HepG2 (cell line): ENCODE data around the gene NLRP4. TPM values are rescaled to one million over a fixed set of nuclear protein-coding genes. Genes with fewer than 3 reads are reported as not detected.

Experiments
- ATAC-seq: fragments of 200-7000 bp; cut with Tn5 transposase; 3 replicates; pipeline ENCODE4 v1.9.1; 2020; ENCODE audit warnings: mild to moderate bottlenecking, moderate library complexity
- BruUV-seq: library from RNA; stranded (reverse); fragments of 400-500 nt; replicated peaks from 2 replicates; lab custom pipeline; 2021; lab: Mats Ljungman, UMichigan
- CTCF ChIA-PET: fragments of 300-600 bp; formaldehyde crosslinking; extraction: SDS; loops from one replicate; lab custom pipeline; 2021; ENCODE audit warnings: low total read pairs, inconsistent platforms, low intra/inter-chr PET ratio; lab: Yijun Ruan, JAX
- POLR2A ChIA-PET: fragments of 350-600 bp; sonication (Branson Sonifier 250); formaldehyde crosslinking; loops from one replicate; lab custom pipeline; 2020; ENCODE audit warnings: antibody characterized with exemption, inconsistent platforms; lab: Yijun Ruan, JAX
- DNase-seq: peaks from one replicate; pipeline ENCODE4 v3.0.0-alpha.2; 2015; ENCODE audit warnings: low spot score
- FAIRE-seq: peaks from 3 replicates; lab custom pipeline; 2011; peaks lifted over from hg19 to GRCh38; lab: Jason Lieb, UNC
- H2AFZ ChIP-seq: one replicate; pipeline ENCODE4 v1.6.1; 2011; ENCODE audit warnings: low read length, inconsistent platforms
- H3K27ac ChIP-seq: fragments of 300-600 bp; 3 replicates; pipeline ENCODE4 v1.8.0; 2011; ENCODE audit warnings: mixed run types, mild to moderate bottlenecking, mixed read lengths, low read length, inconsistent platforms; ENCODE audit not compliant: insufficient read depth; ENCODE audit errors: extremely low read length
- H3K27me3 ChIP-seq, 2 experiments: fragments of 200-600 bp in 1 of 2; 2 replicates in 1 of 2; 3 replicates in 1 of 2; pipeline versions ENCODE4 v1.6.0 to v1.8.0; 2011; ENCODE audit warnings: low read length in 2 of 2, mild to moderate bottlenecking in 2 of 2, moderate library complexity in 2 of 2, inconsistent platforms in 1 of 2; ENCODE audit not compliant: insufficient read depth in 2 of 2, control insufficient read depth in 1 of 2
- H3K36me3 ChIP-seq, 2 experiments: fragments of 200-600 bp in 1 of 2; replicated peaks in 1 of 2; 2 replicates in 1 of 2; 3 replicates in 1 of 2; pipeline versions ENCODE4 v1.5.1 to v1.8.0; 2011; ENCODE audit warnings: low read length in 2 of 2, inconsistent platforms in 1 of 2; ENCODE audit not compliant: insufficient read depth in 2 of 2, control insufficient read depth in 1 of 2
- H3K4me1 ChIP-seq: 2 replicates; pipeline ENCODE4 v1.5.1; 2012; ENCODE audit warnings: low read length, inconsistent platforms; ENCODE audit not compliant: insufficient read depth
- H3K4me2 ChIP-seq: 2 replicates; pipeline ENCODE4 v1.6.0; 2011; ENCODE audit warnings: low read depth, low read length, inconsistent platforms
- H3K4me3 ChIP-seq, 3 experiments: fragments of 200-600 bp in 1 of 3; sonication (generic), shearing (Covaris generic) in 1 of 3; replicated peaks in 1 of 3; 2 replicates each; pipeline ENCODE4 v1.5.1; 2011 to 2016; ENCODE audit warnings: low read length in 3 of 3, inconsistent platforms in 2 of 3, low read depth in 2 of 3, mild to moderate bottlenecking in 2 of 3, control low read depth in 1 of 3, mixed read lengths in 1 of 3; ENCODE audit not compliant: insufficient read depth in 1 of 3
- H3K79me2 ChIP-seq: one replicate; pipeline ENCODE4 v1.6.1; 2011; ENCODE audit warnings: low read length, inconsistent platforms; ENCODE audit not compliant: insufficient read depth
- H3K9ac ChIP-seq: 2 replicates; pipeline ENCODE4 v1.6.0; 2011; ENCODE audit warnings: mild to moderate bottlenecking, low read depth, low read length, inconsistent platforms; ENCODE audit not compliant: insufficient read depth
- H3K9me3 ChIP-seq: 2 replicates; pipeline ENCODE4 v1.5.1; 2012; ENCODE audit warnings: mild to moderate bottlenecking, low read length
- H4K20me1 ChIP-seq: 2 replicates; pipeline ENCODE4 v1.6.0; 2011; ENCODE audit warnings: inconsistent platforms, mild to moderate bottlenecking, low read length, moderate library complexity; ENCODE audit not compliant: insufficient read depth
- DMAP1 ChIP-seq: IDR thresholded peaks from 2 replicates; pipeline ENCODE4 v1.6.1; 2016
- DR1 ChIP-seq: sonication (generic); formaldehyde crosslinking; IDR thresholded peaks from 2 replicates; pipeline ENCODE4 v1.8.0; 2021; ENCODE audit warnings: mild to moderate bottlenecking, missing genetic modification reagents, inconsistent platforms
- ELK4 ChIP-seq: sonication (generic); formaldehyde crosslinking; IDR thresholded peaks from 2 replicates; pipeline ENCODE4 v1.9.0; 2021; ENCODE audit warnings: missing genetic modification reagents, borderline replicate concordance
- GATAD2A ChIP-seq: IDR thresholded peaks from 2 replicates; pipeline ENCODE4 v1.6.1; 2016
- NCOA2 ChIP-seq: sonication (generic); formaldehyde crosslinking; IDR thresholded peaks from 2 replicates; pipeline ENCODE4 v1.8.0; 2022; ENCODE audit warnings: inconsistent platforms
- PCBP1 ChIP-seq: fragments of 200-400 bp; formaldehyde crosslinking; IDR thresholded peaks from 2 replicates; pipeline ENCODE4 v1.6.1; 2017; ENCODE audit warnings: mild to moderate bottlenecking, low read depth, low read length, borderline replicate concordance
- SAFB2 ChIP-seq: sonication (generic); formaldehyde crosslinking; IDR thresholded peaks from 2 replicates; pipeline ENCODE4 v1.5.1; 2020; ENCODE audit warnings: missing genetic modification reagents, low read depth, mild to moderate bottlenecking, borderline replicate concordance
- THAP11 ChIP-seq: IDR thresholded peaks from 2 replicates; pipeline ENCODE4 v1.6.1; 2016; ENCODE audit warnings: missing biosample characterization, missing genetic modification reagents
- THYN1 ChIP-seq: sonication (generic); formaldehyde crosslinking; IDR thresholded peaks from 2 replicates; pipeline ENCODE4 v1.8.1; 2023; ENCODE audit warnings: low read depth, mild to moderate bottlenecking, moderate library complexity, missing genetic modification reagents, borderline replicate concordance
- ZFP1 ChIP-seq: IDR thresholded peaks from 2 replicates; pipeline ENCODE4 v1.6.1; 2016
- ZHX1 ChIP-seq: sonication (generic); formaldehyde crosslinking; IDR thresholded peaks from 2 replicates; pipeline ENCODE4 v1.8.1; 2022; ENCODE audit warnings: low read depth, mild to moderate bottlenecking, missing genetic modification reagents
- ZNF276 ChIP-seq: sonication (generic); formaldehyde crosslinking; IDR thresholded peaks from 2 replicates; pipeline ENCODE4 v1.4.0; 2020; ENCODE audit warnings: mild to moderate bottlenecking, low read depth, missing genetic modification reagents
- ZNF766 ChIP-seq: sonication (generic); formaldehyde crosslinking; IDR thresholded peaks from 2 replicates; pipeline ENCODE4 v1.5.0; 2020; ENCODE audit warnings: missing genetic modification reagents, borderline replicate concordance
- WGBS: methylation state at CpG from one replicate; pipeline ENCODE4 v1.1.6; 2017; ENCODE audit warnings: low lambda C conversion rate; 5-methylcytosine and 5-hydroxymethylcytosine counted together
- in situ Hi-C: cut with HindIII; loops from 2 replicates; pipeline ENCODE4 v1.10.0; 2017; ENCODE audit warnings: low pct_unique_long_range_greater_than_20kb; ENCODE audit not compliant: extremely low pct_ligation_motif_present
- intact Hi-C: fragments of 100-400 bp; cut with micrococcal nuclease; formaldehyde crosslinking; loops from one replicate; pipeline ENCODE4 v1.10.0; 2022; ENCODE audit not compliant: unreplicated experiment
- polyA plus RNA-seq, 8 experiments: library from polyadenylated mRNA; depleted of rRNA in 3 of 8; stranded (reverse) in 7 of 8; unstranded in 1 of 8; fragments of >200 nt; fragmentation: Illumina TruSeq in 4 of 8; extraction: Trizol in 4 of 8; gene quantifications; 2 replicates each; pipeline versions ENCODE4 v1.2.1 to v1.2.3, GENCODE V29; 2011 to 2016; ENCODE audit warnings: low read depth in 4 of 8, missing spikeins in 1 of 8, mixed read lengths in 1 of 8; ENCODE audit not compliant: insufficient read depth in 1 of 8
- total RNA-seq, 5 experiments: library from RNA; depleted of rRNA; stranded (reverse); fragments of >200 nt; fragmentation: Illumina TruSeq; extraction: Trizol; gene quantifications; 2 replicates each; pipeline ENCODE4 v1.2.3, GENCODE V29; 2016; ENCODE audit warnings: low read depth in 1 of 5
- TF ChIP-seq, protein P1 (sequence below): sonication (generic); formaldehyde crosslinking; IDR thresholded peaks from 2 replicates; pipeline ENCODE4 v1.9.0; 2022; ENCODE audit warnings: missing genetic modification reagents, mild to moderate bottlenecking, borderline replicate concordance

NLRP4 gene
- total and polyA plus RNA-seq, 2 of the 13 experiments (the other 11 are each of a cell fraction or from before 2014, with no cell fraction given), result not detected

DNA sequence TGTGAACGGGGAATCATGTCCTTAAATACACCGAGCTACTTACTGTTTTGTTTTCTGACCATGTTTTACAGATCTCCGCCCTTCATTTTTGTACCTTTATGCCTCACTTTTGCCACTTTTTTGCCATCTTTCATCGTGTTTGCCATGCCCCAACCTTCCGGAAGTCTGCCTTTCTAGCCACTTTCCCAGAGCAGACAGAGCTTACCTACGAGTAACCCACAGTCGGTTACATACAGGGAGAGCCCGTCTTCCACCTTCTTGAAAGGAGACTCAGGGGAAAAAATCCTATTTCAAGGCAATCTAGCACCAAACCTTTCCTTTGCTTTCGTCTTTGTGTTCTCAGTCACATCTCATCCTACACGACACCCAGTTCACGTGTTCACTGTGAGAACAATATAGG lies 41.3 kb upstream of the NLRP4 start (continued):
- TF ChIP-seq THYN1 (CRISPR knock-in tag), result no peak
- no peak for TF ChIP-seq ELK4 (CRISPR knock-in tag)
- TF ChIP-seq ZHX1 (CRISPR knock-in tag), result no peak
- no peak for TF ChIP-seq THAP11 (CRISPR knock-in tag)
- no peak for TF ChIP-seq ZNF276 (CRISPR knock-in tag)
- TF ChIP-seq, all 625 proteins: peak for 0

GRCh38 chr19:55801416-55801815 lies 34.9 kb upstream of the NLRP4 start:
- WGBS, result 21% methylated on average over 7 of the region's 7 CpGs
- CTCF ChIA-PET, result no interaction called here
- in situ Hi-C loops (no loop called here), intact Hi-C loops (no loop called here)
- Histone ChIP-seq H3K27ac (no peak overlapping the region), H4K20me1 (no peaks in the 10 kb centered on the region), H3K36me3 (no peaks in the 10 kb centered on the region), H3K4me2 (no peak overlapping the region), H3K79me2 (no peaks in the 10 kb centered on the region), H3K4me3 (no peak overlapping the region), H3K9ac (no peak overlapping the region), H3K4me1 (no peaks in the 10 kb centered on the region), H2AFZ (no peak overlapping the region), H3K9me3 (no peaks in the 10 kb centered on the region), H3K27me3 (peaks cover 0 to 11% of the 10 kb centered on the region in 2 experiments; a peak in 1 of 5 replicates)
- FAIRE-seq (no peak), ATAC-seq (no peak), DNase-seq (no peak)
- no TSS peak for BruUV-seq
- POLR2A ChIA-PET, result no interaction called here
- no peak for TF ChIP-seq DR1 (CRISPR knock-in tag)
- TF ChIP-seq SAFB2, result no peak
- TF ChIP-seq, protein P1, sequence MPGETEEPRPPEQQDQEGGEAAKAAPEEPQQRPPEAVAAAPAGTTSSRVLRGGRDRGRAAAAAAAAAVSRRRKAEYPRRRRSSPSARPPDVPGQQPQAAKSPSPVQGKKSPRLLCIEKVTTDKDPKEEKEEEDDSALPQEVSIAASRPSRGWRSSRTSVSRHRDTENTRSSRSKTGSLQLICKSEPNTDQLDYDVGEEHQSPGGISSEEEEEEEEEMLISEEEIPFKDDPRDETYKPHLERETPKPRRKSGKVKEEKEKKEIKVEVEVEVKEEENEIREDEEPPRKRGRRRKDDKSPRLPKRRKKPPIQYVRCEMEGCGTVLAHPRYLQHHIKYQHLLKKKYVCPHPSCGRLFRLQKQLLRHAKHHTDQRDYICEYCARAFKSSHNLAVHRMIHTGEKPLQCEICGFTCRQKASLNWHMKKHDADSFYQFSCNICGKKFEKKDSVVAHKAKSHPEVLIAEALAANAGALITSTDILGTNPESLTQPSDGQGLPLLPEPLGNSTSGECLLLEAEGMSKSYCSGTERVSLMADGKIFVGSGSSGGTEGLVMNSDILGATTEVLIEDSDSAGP (CRISPR knock-in tag), result no peak
- no peak for TF ChIP-seq ZNF766 (CRISPR knock-in tag)
- no peak for TF ChIP-seq DMAP1 (CRISPR knock-in tag)
- TF ChIP-seq PCBP1, result no peak
- no peak for TF ChIP-seq GATAD2A (CRISPR knock-in tag)
- no peak for TF ChIP-seq ZFP1
- TF ChIP-seq NCOA2 (CRISPR knock-in tag), result no peak
